K562 (cell line): ENCODE data around the gene DYSF. TPM values are rescaled to one million over a fixed set of nuclear protein-coding genes. Genes with fewer than 3 reads are reported as not detected.

Experiments used
- ATAC-seq: fragments of 200-7000 bp; cut with Tn5 transposase; 3 replicates; pipeline ENCODE4 v1.9.1; 2020; ENCODE audit warnings: moderate library complexity
- BruUV-seq: library from RNA; stranded (reverse); fragments of 400-500 nt; replicated peaks from 2 replicates; lab custom pipeline; 2021; lab: Mats Ljungman, UMichigan
- CTCF ChIA-PET: fragments of 300-600 bp; formaldehyde crosslinking; extraction: SDS; loops from one replicate; lab custom pipeline; 2021; ENCODE audit warnings: low intra/inter-chr PET ratio; lab: Yijun Ruan, JAX
- POLR2A ChIA-PET: fragments of 300-600, 350-650 bp; sonication (Branson Sonifier 250); formaldehyde crosslinking; extraction: SDS; loops from one replicate; lab custom pipeline; 2021; ENCODE audit warnings: antibody characterized with exemption, inconsistent platforms; lab: Yijun Ruan, JAX
- DNase-seq, 4 experiments: peaks; one replicate each; pipeline versions ENCODE4 v3.0.0 to v3.0.0-alpha.2; 2011 to 2018; ENCODE audit warnings: low spot score in 3 of 4, mixed read lengths in 3 of 4; ENCODE audit errors: extremely low read depth in 1 of 4
- FAIRE-seq: peaks from 2 replicates; lab custom pipeline; 2011; peaks lifted over from hg19 to GRCh38; lab: Jason Lieb, UNC
- H2AFZ ChIP-seq: 2 replicates; pipeline ENCODE4 v1.6.0; 2011; ENCODE audit warnings: low read depth, low read length, control low read depth, inconsistent platforms
- H3K27ac ChIP-seq: fragments of 200-600 bp; 3 replicates; pipeline ENCODE4 v1.8.0; 2011; ENCODE audit warnings: low read depth, mild to moderate bottlenecking, control low read depth, inconsistent platforms, low read length, moderate library complexity, mixed read lengths; ENCODE audit errors: extremely low read depth
- H3K27me3 ChIP-seq, 2 experiments: fragments of 300-600 bp in 1 of 2; 2 replicates in 1 of 2; 3 replicates in 1 of 2; pipeline versions ENCODE4 v1.6.0 to v1.8.0; 2011; ENCODE audit warnings: inconsistent platforms in 2 of 2, low read length in 2 of 2, mild to moderate bottlenecking in 1 of 2, mixed read lengths in 1 of 2, moderate library complexity in 1 of 2; ENCODE audit not compliant: control insufficient read depth in 2 of 2, insufficient read depth in 2 of 2
- H3K36me3 ChIP-seq: fragments of 300-600 bp; 3 replicates; pipeline ENCODE4 v1.8.0; 2011; ENCODE audit warnings: mild to moderate bottlenecking, low read length, inconsistent platforms; ENCODE audit not compliant: control insufficient read depth, insufficient read depth
- H3K4me1 ChIP-seq, 2 experiments: fragments of 200-600 bp in 1 of 2; replicated peaks in 1 of 2; 2 replicates in 1 of 2; 3 replicates in 1 of 2; pipeline versions ENCODE4 v1.5.1 to v1.8.0; 2011; ENCODE audit warnings: inconsistent platforms in 2 of 2, low read length in 2 of 2, mild to moderate bottlenecking in 1 of 2, mixed read lengths in 1 of 2, moderate library complexity in 1 of 2; ENCODE audit not compliant: control insufficient read depth in 2 of 2, insufficient read depth in 2 of 2
- H3K4me2 ChIP-seq: 2 replicates; pipeline ENCODE4 v1.6.1; 2011; ENCODE audit warnings: low read length, control low read depth, inconsistent platforms, mixed read lengths; ENCODE audit not compliant: insufficient read depth
- H3K4me3 ChIP-seq: fragments of 200-600 bp; sonication (generic), shearing (Covaris generic); 2 replicates; pipeline ENCODE4 v1.5.1; 2016; ENCODE audit warnings: control low read depth, inconsistent platforms
- H3K79me2 ChIP-seq: fragments of 200-600 bp; 3 replicates; pipeline ENCODE4 v1.8.0; 2011; ENCODE audit warnings: low read length, inconsistent platforms; ENCODE audit not compliant: control insufficient read depth, insufficient read depth
- H3K9ac ChIP-seq, 2 experiments: 2 replicates each; pipeline versions ENCODE4 v1.6.0 to v1.6.1; 2011; ENCODE audit warnings: low read depth in 2 of 2, low read length in 2 of 2, control low read depth in 1 of 2, inconsistent platforms in 1 of 2, mild to moderate bottlenecking in 1 of 2, mixed read lengths in 1 of 2; ENCODE audit not compliant: insufficient read depth in 1 of 2
- H3K9me1 ChIP-seq: one replicate; pipeline ENCODE4 v1.6.0; 2011; ENCODE audit warnings: inconsistent platforms, mild to moderate bottlenecking, low read length, moderate library complexity; ENCODE audit not compliant: control insufficient read depth, insufficient read depth
- H3K9me3 ChIP-seq: replicated peaks from 2 replicates; pipeline ENCODE4 v1.5.1; 2011; ENCODE audit warnings: low read depth, low read length, inconsistent platforms; ENCODE audit not compliant: control insufficient read depth, insufficient read depth
- H4K20me1 ChIP-seq: replicated peaks from 2 replicates; pipeline ENCODE4 v1.6.1; 2011; ENCODE audit warnings: low read length, inconsistent platforms, mixed read lengths; ENCODE audit not compliant: control insufficient read depth, insufficient read depth
- CBX3 ChIP-seq, 2 experiments: IDR thresholded peaks; 1 replicate in 1 of 2; 2 replicates in 1 of 2; pipeline ENCODE4 v1.6.1; 2012; ENCODE audit warnings: inconsistent platforms in 2 of 2, low read length in 2 of 2, borderline replicate concordance in 1 of 2, control low read depth in 1 of 2
- ELF2 ChIP-seq: fragments of 250-450 bp; sonication (Bioruptor Pico); IDR thresholded peaks from 2 replicates; pipeline ENCODE4 v1.5.0; 2021; ENCODE audit warnings: mild to moderate bottlenecking
- EP300 ChIP-seq: IDR thresholded peaks from 2 replicates; pipeline ENCODE4 v1.6.1; 2012; ENCODE audit warnings: low read length, improper control_type of control experiment
- KDM1A ChIP-seq, 2 experiments: fragments of 450-650 bp; IDR thresholded peaks; 2 replicates each; pipeline ENCODE4 v1.6.1; 2016; ENCODE audit warnings: mild to moderate bottlenecking in 2 of 2
- KHSRP ChIP-seq: fragments of 450-650 bp; IDR thresholded peaks from 2 replicates; pipeline ENCODE4 v1.6.1; 2017
- PHF8 ChIP-seq: fragments of 200-600 bp; sonication (generic); IDR thresholded peaks from 2 replicates; pipeline ENCODE4 v1.6.1; 2012; ENCODE audit warnings: mixed run types, mild to moderate bottlenecking, inconsistent platforms, low read length, moderate library complexity, borderline replicate concordance
- PHTF2 ChIP-seq: fragments of 250-450 bp; sonication (Bioruptor Pico); IDR thresholded peaks from 2 replicates; pipeline ENCODE4 v1.5.0; 2021; ENCODE audit warnings: mild to moderate bottlenecking
- ZFP1 ChIP-seq: fragments of 450-650 bp; formaldehyde crosslinking; IDR thresholded peaks from 2 replicates; pipeline ENCODE4 v1.4.0; 2020; ENCODE audit warnings: mild to moderate bottlenecking, mixed read lengths
- ZNF143 ChIP-seq: sonication (generic); formaldehyde crosslinking; IDR thresholded peaks from 2 replicates; pipeline ENCODE4 v1.9.0; 2022; ENCODE audit warnings: mild to moderate bottlenecking, missing genetic modification reagents
- ZNF175 ChIP-seq: fragments of 200-800 bp; sonication (Bioruptor generic); IDR thresholded peaks from 2 replicates; pipeline ENCODE4 v1.6.1; 2016; ENCODE audit warnings: low read depth, mild to moderate bottlenecking, missing genetic modification characterization, missing compliant biosample characterization
- WGBS: fragments of 100-300 bp; shearing (Covaris generic); methylation state at CpG from one replicate; pipeline ENCODE4 v1.1.6; 2016; ENCODE audit warnings: low coverage, mixed read lengths; ENCODE audit not compliant: insufficient coverage; ENCODE audit errors: missing lambda C conversion rate; 5-methylcytosine and 5-hydroxymethylcytosine counted together
- in situ Hi-C: fragments of 300-500 bp; cut with MboI; formaldehyde crosslinking; loops from 4 replicates; pipeline ENCODE4 v1.15.0; 2018; ENCODE audit warnings: inconsistent platforms, mixed read lengths
- intact Hi-C: fragments of 100-400 bp; cut with micrococcal nuclease; formaldehyde crosslinking; loops from 2 replicates; pipeline ENCODE4 v1.14.2; 2022
- polyA plus RNA-seq, 8 experiments: library from polyadenylated mRNA; depleted of rRNA in 4 of 8; stranded (reverse) in 5 of 8; unstranded in 3 of 8; fragments of >200 nt; fragmentation: Nextera tagmentation in 2 of 8; fragmentation: Illumina TruSeq in 1 of 8; extraction: Ambion mirVana in 2 of 8; extraction: Trizol in 1 of 8; gene quantifications; 2 replicates each; pipeline versions ENCODE4 v1.2.1 to v1.2.3, GENCODE V29; 2011 to 2014; ENCODE audit warnings: inconsistent platforms in 1 of 8, missing spikeins in 1 of 8
- total RNA-seq, 7 experiments: library from RNA; depleted of rRNA in 6 of 7; stranded (reverse); fragments of >200 nt in 6 of 7; fragmentation: Illumina TruSeq in 2 of 7; extraction: Trizol in 2 of 7; gene quantifications; 2 replicates each; pipeline versions ENCODE4 v1.2.1 to v1.2.3, GENCODE V29; 2011 to 2021; ENCODE audit warnings: low replicate concordance in 1 of 7
- TF ChIP-seq, protein P1 (sequence below): IDR thresholded peaks from 2 replicates; pipeline ENCODE4 v1.6.1; 2016; ENCODE audit warnings: missing genetic modification characterization, missing compliant biosample characterization

Gene DYSF
- total and polyA plus RNA-seq, 9 of the 15 experiments (the other 6 are each of a cell fraction or from before 2014, with no cell fraction given): 0.01 to 0.80 (median 0.29) TPM

DNA sequence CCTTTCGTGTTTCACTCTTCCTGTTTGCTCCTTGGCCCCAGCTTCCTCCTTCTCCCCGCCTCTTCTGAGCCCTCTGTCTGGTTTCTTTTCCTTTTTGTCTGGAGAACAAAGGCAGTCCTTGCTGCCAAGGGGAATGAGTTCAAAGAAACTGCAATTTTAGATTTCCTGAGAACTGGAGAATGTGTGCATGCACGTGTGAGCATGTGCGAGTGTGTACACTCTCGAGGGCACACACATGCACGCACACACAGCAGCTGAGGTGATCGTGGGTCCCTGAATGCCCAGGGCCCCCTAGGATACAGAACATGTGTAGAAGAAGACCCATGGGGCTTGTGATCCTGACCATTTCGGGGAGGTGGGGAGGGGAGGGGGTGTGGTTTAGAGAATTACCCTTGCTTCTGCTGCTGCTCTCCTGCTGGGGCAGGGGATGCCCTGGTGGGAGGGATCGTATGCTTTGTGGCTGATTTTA is 151.8 kb downstream of the DYSF start:
- H3K27me3 ChIP-seq: peaks cover 0 to 74% of the 10 kb centered on the region in 2 experiments; a peak in 2 of 5 replicates
- CTCF ChIA-PET: interaction anchor here (0.6 kb wide), 1 partner anchor 22 kb away, joined by 4 read pairs; no protein-coding TSS in a partner anchor
- H3K4me1 ChIP-seq: peaks cover 8 to 10% of the 10 kb centered on the region in 2 experiments
- intact Hi-C loops (loop anchor here (5.0 kb wide), 1 partner anchor 58 kb away; no protein-coding TSS in a partner anchor), in situ Hi-C loops (no loop called here)
- no peaks in the 10 kb centered on the region for H3K36me3 ChIP-seq
- H3K9ac ChIP-seq: no peak overlapping the region
- no TSS peak for BruUV-seq
- no peak for ATAC-seq
- H3K79me2 ChIP-seq: no peaks in the 10 kb centered on the region
- H2AFZ ChIP-seq: no peak overlapping the region
- no peak overlapping the region for H3K4me3 ChIP-seq
- DNase-seq: no peak
- H3K9me3 ChIP-seq: no peaks in the 10 kb centered on the region
- H3K9me1 ChIP-seq: no peaks in the 10 kb centered on the region
- H4K20me1 ChIP-seq: peaks cover 11% of the 10 kb centered on the region; the same call in 1 of the 2 replicates
- no peak for FAIRE-seq
- H3K4me2 ChIP-seq: no peak overlapping the region
- H3K27ac ChIP-seq: no peak overlapping the region
- TF ChIP-seq PHF8 (no peak), ZNF143 (CRISPR knock-in tag) (no peak), CBX3 (IDR thresholded peaks at IDR 0.05; ENCODE audit: borderline replicate concordance in 1 of 2, low read length in 2 of 2) (no peak), KHSRP (no peak), ZNF175 (no peak), KDM1A (IDR thresholded peaks at IDR 0.05) (no peak), PHTF2 (CRISPR knock-in tag) (no peak), ELF2 (CRISPR knock-in tag) (no peak), ZFP1 (CRISPR knock-in tag) (no peak), EP300 (no peak)
- TF ChIP-seq, protein P1, sequence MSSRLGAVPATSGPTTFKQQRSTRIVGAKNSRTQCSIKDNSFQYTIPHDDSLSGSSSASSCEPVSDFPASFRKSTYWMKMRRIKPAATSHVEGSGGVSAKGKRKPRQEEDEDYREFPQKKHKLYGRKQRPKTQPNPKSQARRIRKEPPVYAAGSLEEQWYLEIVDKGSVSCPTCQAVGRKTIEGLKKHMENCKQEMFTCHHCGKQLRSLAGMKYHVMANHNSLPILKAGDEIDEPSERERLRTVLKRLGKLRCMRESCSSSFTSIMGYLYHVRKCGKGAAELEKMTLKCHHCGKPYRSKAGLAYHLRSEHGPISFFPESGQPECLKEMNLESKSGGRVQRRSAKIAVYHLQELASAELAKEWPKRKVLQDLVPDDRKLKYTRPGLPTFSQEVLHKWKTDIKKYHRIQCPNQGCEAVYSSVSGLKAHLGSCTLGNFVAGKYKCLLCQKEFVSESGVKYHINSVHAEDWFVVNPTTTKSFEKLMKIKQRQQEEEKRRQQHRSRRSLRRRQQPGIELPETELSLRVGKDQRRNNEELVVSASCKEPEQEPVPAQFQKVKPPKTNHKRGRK: no peak
- POLR2A ChIA-PET: interaction anchor here (0.7 to 1.2 kb wide), 2 partner anchors 20 to 1164 kb away, joined by 3 to 4 read pairs; no protein-coding TSS in a partner anchor
- 5% methylated on average over 7 of the region's 9 CpGs for WGBS
